ENCODE results near the gene BEST4. TPM values are rescaled to one million over a fixed set of nuclear protein-coding genes. Genes with fewer than 3 reads are reported as not detected.

BEST4 gene
- total and polyA plus RNA-seq, 2 of the 13 experiments (the other 11 are each of a cell fraction or from before 2014, with no cell fraction given) = 0.77 to 1.4 TPM

DNA sequence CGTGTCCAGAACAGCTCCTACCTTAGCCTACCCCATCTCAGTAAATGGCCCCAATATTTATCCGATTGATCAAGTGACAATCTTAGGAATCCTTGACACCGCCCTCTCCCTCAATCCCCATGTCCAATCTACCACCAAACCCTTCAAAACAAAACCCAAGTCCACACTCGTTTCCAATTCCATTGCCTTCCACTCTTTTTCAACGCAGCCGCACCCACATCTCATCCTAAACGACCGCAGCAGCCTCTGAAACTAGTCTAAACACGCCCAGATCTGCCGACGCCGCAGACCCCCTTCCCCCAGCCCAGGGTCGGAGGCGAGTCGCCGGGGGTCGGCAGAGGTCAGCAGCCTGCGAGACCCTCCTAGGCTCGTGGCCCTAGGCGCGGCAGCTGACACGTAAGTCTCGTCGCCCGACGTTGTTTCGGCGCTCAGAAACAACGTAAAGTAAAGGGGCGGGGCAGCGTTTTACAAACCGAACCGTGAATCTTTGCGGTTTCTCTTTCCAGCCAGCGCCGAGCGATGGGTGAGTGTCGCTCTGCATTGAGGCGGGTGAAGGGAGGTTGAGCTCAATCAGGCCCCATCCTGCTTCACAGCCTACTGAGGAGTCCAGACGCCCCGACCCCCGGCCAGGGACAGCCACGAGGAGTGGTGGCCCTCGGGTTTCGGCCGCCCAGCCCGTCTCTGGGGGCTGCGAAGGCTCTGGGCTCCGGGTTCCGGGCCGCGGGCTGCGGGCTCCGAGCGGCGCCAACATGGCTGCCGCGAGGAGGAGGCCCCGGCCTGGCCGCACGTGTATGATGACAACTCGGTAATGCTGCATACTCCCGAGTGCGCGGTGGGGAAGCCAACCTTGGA, 12.7 kb downstream of the BEST4 start, which contains the start of gene RPS8 (continued):
- TF ChIP-seq ZFP1 (CRISPR knock-in tag; IDR thresholded peaks at IDR 0.05) (peak; percentile 33; the same call in 1 of the 2 replicates), FOXP1 (IDR thresholded peaks at IDR 0.05) (no peak), FOXP1 (CRISPR knock-in tag; IDR thresholded peaks at IDR 0.05) (0 out of 2 replicates have a peak, but pooled peaks have one; percentile 22), CBX1 (IDR thresholded peaks at IDR 0.05; ENCODE audit: low read depth) (peak; percentile 67), DDIT3 (CRISPR knock-in tag; IDR thresholded peaks at IDR 0.05) (no peak), CAMTA2 (CRISPR knock-in tag; IDR thresholded peaks at IDR 0.05; ENCODE audit: borderline replicate concordance) (no peak), SP1 (IDR thresholded peaks at IDR 0.05) (no peak), SP1 (CRISPR knock-in tag; IDR thresholded peaks at IDR 0.05) (peak; percentile 98), STAG1 (CRISPR knock-in tag; IDR thresholded peaks at IDR 0.05) (no peak), SOX13 (IDR thresholded peaks at IDR 0.05) (no peak), SOX13 (CRISPR knock-in tag; conservative IDR thresholded peaks at IDR 0.05 in 1 of 2, IDR thresholded peaks at IDR 0.05 in 1 of 2) (peak in 1 of 2 experiments; percentile 28; a peak in 1 of 4 replicates), BRCA1 (CRISPR knock-in tag; IDR thresholded peaks at IDR 0.05) (peak; percentile 84), TOPORS (CRISPR knock-in tag; IDR thresholded peaks at IDR 0.05) (no peak), DMAP1 (CRISPR knock-in tag; IDR thresholded peaks at IDR 0.05) (peak; percentile 96), ZBTB42 (CRISPR knock-in tag; IDR thresholded peaks at IDR 0.05) (peak; percentile 73; the same call in 1 of the 2 replicates), KDM3A (CRISPR knock-in tag; IDR thresholded peaks at IDR 0.05; ENCODE audit: low read depth) (peak; percentile 41; the same call in 1 of the 2 replicates), ZC3H4 (CRISPR knock-in tag; IDR thresholded peaks at IDR 0.05; ENCODE audit: borderline replicate concordance) (no peak), POGZ (CRISPR knock-in tag; IDR thresholded peaks at IDR 0.05) (peak; percentile 79), SP140L (CRISPR knock-in tag; IDR thresholded peaks at IDR 0.05; ENCODE audit: borderline replicate concordance) (no peak), ZSCAN12 (CRISPR knock-in tag; IDR thresholded peaks at IDR 0.05) (peak; percentile 68; the same call in 1 of the 2 replicates)
- TF ChIP-seq, protein P1, sequence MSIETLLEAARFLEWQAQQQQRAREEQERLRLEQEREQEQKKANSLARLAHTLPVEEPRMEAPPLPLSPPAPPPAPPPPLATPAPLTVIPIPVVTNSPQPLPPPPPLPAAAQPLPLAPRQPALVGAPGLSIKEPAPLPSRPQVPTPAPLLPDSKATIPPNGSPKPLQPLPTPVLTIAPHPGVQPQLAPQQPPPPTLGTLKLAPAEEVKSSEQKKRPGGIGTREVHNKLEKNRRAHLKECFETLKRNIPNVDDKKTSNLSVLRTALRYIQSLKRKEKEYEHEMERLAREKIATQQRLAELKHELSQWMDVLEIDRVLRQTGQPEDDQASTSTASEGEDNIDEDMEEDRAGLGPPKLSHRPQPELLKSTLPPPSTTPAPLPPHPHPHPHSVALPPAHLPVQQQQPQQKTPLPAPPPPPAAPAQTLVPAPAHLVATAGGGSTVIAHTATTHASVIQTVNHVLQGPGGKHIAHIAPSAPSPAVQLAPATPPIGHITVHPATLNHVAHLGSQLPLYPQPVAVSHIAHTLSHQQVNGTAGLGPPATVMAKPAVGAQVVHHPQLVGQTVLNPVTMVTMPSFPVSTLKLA (IDR thresholded peaks at IDR 0.05) = peak; percentile 34
- TF ChIP-seq, protein P2, sequence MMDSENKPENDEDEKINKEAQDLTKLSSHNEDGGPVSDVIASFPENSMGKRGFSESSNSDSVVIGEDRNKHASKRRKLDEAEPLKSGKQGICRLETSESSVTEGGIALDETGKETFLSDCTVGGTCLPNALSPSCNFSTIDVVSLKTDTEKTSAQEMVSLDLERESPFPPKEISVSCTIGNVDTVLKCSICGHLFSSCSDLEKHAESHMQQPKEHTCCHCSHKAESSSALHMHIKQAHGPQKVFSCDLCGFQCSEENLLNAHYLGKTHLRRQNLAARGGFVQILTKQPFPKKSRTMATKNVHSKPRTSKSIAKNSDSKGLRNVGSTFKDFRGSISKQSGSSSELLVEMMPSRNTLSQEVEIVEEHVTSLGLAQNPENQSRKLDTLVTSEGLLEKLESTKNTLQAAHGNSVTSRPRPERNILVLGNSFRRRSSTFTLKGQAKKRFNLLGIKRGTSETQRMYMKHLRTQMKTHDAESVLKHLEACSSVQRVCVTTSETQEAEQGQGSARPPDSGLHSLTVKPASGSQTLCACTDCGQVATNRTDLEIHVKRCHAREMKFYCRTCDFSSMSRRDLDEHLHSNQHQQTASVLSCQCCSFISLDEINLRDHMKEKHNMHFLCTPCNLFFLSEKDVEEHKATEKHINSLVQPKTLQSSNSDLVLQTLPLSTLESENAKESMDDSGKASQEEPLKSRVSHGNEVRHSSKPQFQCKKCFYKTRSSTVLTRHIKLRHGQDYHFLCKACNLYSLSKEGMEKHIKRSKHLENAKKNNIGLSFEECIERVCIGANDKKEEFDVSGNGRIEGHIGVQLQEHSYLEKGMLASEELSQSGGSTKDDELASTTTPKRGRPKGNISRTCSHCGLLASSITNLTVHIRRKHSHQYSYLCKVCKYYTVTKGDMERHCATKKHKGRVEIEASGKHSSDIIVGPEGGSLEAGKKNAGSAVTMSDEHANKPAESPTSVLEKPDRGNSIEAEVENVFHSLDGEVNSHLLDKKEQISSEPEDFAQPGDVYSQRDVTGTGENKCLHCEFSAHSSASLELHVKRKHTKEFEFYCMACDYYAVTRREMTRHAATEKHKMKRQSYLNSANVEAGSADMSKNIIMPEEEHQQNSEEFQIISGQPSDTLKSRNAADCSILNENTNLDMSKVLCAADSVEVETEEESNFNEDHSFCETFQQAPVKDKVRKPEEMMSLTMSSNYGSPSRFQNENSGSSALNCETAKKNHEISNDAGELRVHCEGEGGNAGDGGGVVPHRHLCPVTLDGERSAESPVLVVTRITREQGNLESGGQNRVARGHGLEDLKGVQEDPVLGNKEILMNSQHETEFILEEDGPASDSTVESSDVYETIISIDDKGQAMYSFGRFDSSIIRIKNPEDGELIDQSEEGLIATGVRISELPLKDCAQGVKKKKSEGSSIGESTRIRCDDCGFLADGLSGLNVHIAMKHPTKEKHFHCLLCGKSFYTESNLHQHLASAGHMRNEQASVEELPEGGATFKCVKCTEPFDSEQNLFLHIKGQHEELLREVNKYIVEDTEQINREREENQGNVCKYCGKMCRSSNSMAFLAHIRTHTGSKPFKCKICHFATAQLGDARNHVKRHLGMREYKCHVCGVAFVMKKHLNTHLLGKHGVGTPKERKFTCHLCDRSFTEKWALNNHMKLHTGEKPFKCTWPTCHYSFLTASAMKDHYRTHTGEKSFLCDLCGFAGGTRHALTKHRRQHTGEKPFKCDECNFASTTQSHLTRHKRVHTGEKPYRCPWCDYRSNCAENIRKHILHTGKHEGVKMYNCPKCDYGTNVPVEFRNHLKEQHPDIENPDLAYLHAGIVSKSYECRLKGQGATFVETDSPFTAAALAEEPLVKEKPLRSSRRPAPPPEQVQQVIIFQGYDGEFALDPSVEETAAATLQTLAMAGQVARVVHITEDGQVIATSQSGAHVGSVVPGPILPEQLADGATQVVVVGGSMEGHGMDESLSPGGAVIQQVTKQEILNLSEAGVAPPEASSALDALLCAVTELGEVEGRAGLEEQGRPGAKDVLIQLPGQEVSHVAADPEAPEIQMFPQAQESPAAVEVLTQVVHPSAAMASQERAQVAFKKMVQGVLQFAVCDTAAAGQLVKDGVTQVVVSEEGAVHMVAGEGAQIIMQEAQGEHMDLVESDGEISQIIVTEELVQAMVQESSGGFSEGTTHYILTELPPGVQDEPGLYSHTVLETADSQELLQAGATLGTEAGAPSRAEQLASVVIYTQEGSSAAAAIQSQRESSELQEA (CRISPR knock-in tag; IDR thresholded peaks at IDR 0.05; ENCODE audit: not compliant biosample characterization) = peak; percentile 37

All from HepG2 (cell line).